Heart right ventricle (tissue), 16 donors: ENCODE measurements around the gene TSTD2. TPM values are rescaled to one million over a fixed set of nuclear protein-coding genes. Genes with fewer than 3 reads are reported as not detected.
A peak's percentile ranks its signal among the peaks of the same experiment; 100 is the strongest.

ENCODE experiments used
- ATAC-seq, 8 donors: fragments of 200-7000 bp; cut with Tn5 transposase; one replicate each; pipeline ENCODE4 v1.9.1; 2020; ENCODE audit warnings: mild to moderate bottlenecking in 8 of 8, moderate library complexity in 8 of 8, moderate number of reproducible peaks in 1 of 8
- DNase-seq, 2 donors: peaks; one replicate each; pipeline ENCODE4 v3.0.0-alpha.2; 2020
- H3K27ac ChIP-seq, 10 donors: fragments of 200-600 bp; sonication (generic) in 2 of 10; one replicate each; pipeline versions ENCODE4 v1.5.0 to v1.8.0; 2020 to 2022; ENCODE audit warnings: mild to moderate bottlenecking in 3 of 10
- H3K27me3 ChIP-seq, 7 donors: fragments of 200-600 bp; one replicate each; pipeline ENCODE4 v1.8.0; 2021 to 2022; ENCODE audit warnings: mild to moderate bottlenecking in 2 of 7
- H3K36me3 ChIP-seq, 9 donors: fragments of 200-600 bp; sonication (generic) in 1 of 9; one replicate each; pipeline versions ENCODE4 v1.5.0 to v1.8.0; 2020 to 2022; ENCODE audit warnings: mild to moderate bottlenecking in 2 of 9
- H3K4me1 ChIP-seq, 9 donors: fragments of 200-600 bp; sonication (generic) in 1 of 9; one replicate each; pipeline versions ENCODE4 v1.5.0 to v1.8.0; 2020 to 2022; ENCODE audit warnings: mild to moderate bottlenecking in 4 of 9
- H3K4me3 ChIP-seq, 10 donors: fragments of 200-600 bp; sonication (generic) in 2 of 10; one replicate each; pipeline versions ENCODE4 v1.5.0 to v1.8.0; 2020 to 2022; ENCODE audit warnings: mild to moderate bottlenecking in 7 of 10, moderate library complexity in 2 of 10
- H3K9me3 ChIP-seq, 11 donors: fragments of 200-600 bp in 10 of 11; sonication (generic) in 2 of 11; one replicate each; pipeline versions ENCODE4 v1.5.0 to v1.8.0; 2013 to 2022; ENCODE audit warnings: mild to moderate bottlenecking in 2 of 11, control low read depth in 1 of 11, moderate library complexity in 1 of 11
- WGBS, 2 donors: extraction: QIAGEN DNeasy Blood & Tissue Kit; methylation state at CpG; one replicate each; pipeline ENCODE4 v1.1.7; 2013; ENCODE audit warnings: inconsistent platforms in 1 of 2; 5-methylcytosine and 5-hydroxymethylcytosine counted together
- intact Hi-C, 10 donors: fragments of 100-400 bp; cut with DNase I; formaldehyde crosslinking; loops; one replicate each; pipeline versions ENCODE4 v1.11.1 to v1.14.2; 2022
- polyA plus RNA-seq, 2 donors: library from polyadenylated mRNA; stranded (reverse); fragments of 200-250 nt; gene quantifications; one replicate each; pipeline ENCODE4 v1.2.3, GENCODE V29; 2013
- total RNA-seq, 10 donors: library from RNA; stranded (reverse); fragmentation: NEBNext Ultra II Directional in 3 of 10; extraction: Animal tissue kit (Norgen Biotek cat#: 25700) in 3 of 10; gene quantifications; one replicate each; pipeline versions ENCODE4 v1.2.1 to v1.2.4, GENCODE V29; 2021 to 2023
- TF ChIP-seq, protein P1 (sequence below), 9 donors: fragments of 200-600 bp; sonication (generic) in 2 of 9; IDR thresholded peaks; one replicate each; pipeline versions ENCODE4 v1.5.0 to v1.8.0; 2021 to 2022; ENCODE audit warnings: antibody characterized with exemption in 9 of 9, mild to moderate bottlenecking in 5 of 9, moderate library complexity in 1 of 9
- donor health status: Arrhythmogenic right ventricular cardiomyopathy.
- donor health status: ischemic (EF 13 %, LVEDD 7.1; RV severe dilation, severe dysfunction).
- donor health status: healthy with polysubstance abuse.
- donor health status: DM: no; HTN: yes; CAD: no.
- donor health status: DM: no; HTN: no; CAD: no.
- donor health status: ischemic (EF 25% LVEDD 6.9; RV normal size, moderate dysfunction).
- donor health status: ischemic (EF 25% LVEDD 5.7; RV mildly dilated, moderate dysfunction).
- donor health status: healthy.
- donor health status: DM: yes; HTN: yes; CAD: no.
- donor health status: Ischemic cardiomyopathy.
- donor health status: ischemic (EF 35%, LVEDD 5.7; RV mildly dilated, moderate dysfunction).
- donor health status: nonischemic (EF 11% LVEDD 7.7; RV severe dilation, severe dysfunction).
- donor health status: DM: yes; HTN: yes; CAD: no.
- donor health status: PGD.
- donor health status: ischemic (EF 29% LVEDD 5.4; RV normal size, mild dysfunction).
- donor health status: nonischemic (EF 23%, LVEDD 6.1; RV moderate dilation, normal function).

TSTD2 gene
- total and polyA plus RNA-seq, 12 donors: 8.5 to 29.4 (median 22.8) TPM

DNA sequence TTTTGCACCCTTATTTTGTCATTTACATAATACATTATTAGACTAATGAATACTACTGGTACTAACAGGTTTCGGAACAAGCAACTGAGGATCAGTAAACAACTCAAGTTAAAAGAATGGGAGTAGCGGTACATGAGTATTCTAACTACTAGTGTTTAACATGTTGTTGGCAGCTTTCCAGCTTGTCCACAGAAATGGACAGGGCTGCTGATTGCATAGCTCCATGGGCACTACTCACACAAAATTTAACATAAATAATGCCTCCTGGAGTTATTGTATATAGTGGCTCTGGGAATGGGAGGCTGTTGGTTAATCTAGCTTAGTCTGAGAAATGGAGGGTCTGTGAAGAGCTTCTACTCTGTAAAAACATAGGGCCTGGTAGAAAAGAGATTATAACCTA, 7.2 kb upstream of the TSTD2 start:
- Histone ChIP-seq H3K9me3 (no peaks in the 10 kb centered on the region), H3K27me3 (no peaks in the 10 kb centered on the region), H3K36me3 (peaks cover 0 to 57% (median 17%) of the 10 kb centered on the region in 9 donors), H3K27ac (no peak overlapping the region), H3K4me3 (no peak overlapping the region), H3K4me1 (peaks cover 2 to 52% (median 40%) of the 10 kb centered on the region in 9 donors)
- ATAC-seq (no peak), DNase-seq (no peak)
- TF ChIP-seq, protein P1, sequence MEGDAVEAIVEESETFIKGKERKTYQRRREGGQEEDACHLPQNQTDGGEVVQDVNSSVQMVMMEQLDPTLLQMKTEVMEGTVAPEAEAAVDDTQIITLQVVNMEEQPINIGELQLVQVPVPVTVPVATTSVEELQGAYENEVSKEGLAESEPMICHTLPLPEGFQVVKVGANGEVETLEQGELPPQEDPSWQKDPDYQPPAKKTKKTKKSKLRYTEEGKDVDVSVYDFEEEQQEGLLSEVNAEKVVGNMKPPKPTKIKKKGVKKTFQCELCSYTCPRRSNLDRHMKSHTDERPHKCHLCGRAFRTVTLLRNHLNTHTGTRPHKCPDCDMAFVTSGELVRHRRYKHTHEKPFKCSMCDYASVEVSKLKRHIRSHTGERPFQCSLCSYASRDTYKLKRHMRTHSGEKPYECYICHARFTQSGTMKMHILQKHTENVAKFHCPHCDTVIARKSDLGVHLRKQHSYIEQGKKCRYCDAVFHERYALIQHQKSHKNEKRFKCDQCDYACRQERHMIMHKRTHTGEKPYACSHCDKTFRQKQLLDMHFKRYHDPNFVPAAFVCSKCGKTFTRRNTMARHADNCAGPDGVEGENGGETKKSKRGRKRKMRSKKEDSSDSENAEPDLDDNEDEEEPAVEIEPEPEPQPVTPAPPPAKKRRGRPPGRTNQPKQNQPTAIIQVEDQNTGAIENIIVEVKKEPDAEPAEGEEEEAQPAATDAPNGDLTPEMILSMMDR (IDR thresholded peaks at IDR 0.05): no peak
- intact Hi-C loops: loop anchor here in 1 of 10 donors (5.0 kb wide), 1 partner anchor 47 kb away; no protein-coding TSS in a partner anchor
- WGBS, 2 donors: 69 to 73% methylated on average over 2 of the region's 2 CpGs

DNA sequence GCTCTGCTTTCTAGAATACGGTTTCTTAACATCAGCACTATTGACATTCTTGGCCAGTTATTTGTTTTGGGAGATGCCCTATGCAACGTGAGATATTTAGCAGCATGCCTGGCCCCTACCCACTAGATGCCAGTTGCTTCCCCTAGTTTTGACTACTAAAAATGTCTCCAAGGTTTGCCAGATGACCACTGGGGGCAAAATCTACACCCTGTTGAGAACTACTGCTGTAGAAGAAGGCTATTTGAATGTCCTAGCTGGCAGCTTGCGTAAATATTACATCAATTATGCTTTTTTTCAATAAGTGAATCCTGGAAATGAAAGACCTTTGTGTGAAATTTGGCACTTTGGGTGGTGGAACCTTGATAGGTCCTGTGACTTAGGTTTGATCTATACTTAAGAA, 5.5 kb upstream of the TSTD2 start:
- no peaks in the 10 kb centered on the region for H3K27me3 ChIP-seq
- 57 to 62% methylated on average over 3 of the region's 3 CpGs for WGBS, 2 donors
- DNase-seq: no peak
- TF ChIP-seq, protein P1 (IDR thresholded peaks at IDR 0.05): no peak
- ATAC-seq: no peak
- no peak overlapping the region for H3K4me3 ChIP-seq
- intact Hi-C loops: loop anchor here in 2 of 10 donors (5.0 to 10.0 kb wide), 2 partner anchors 49 to 626 kb away; no protein-coding TSS in a partner anchor
- H3K4me1 ChIP-seq: peaks cover 2 to 65% (median 52%) of the 10 kb centered on the region in 9 donors
- no peak overlapping the region for H3K27ac ChIP-seq
- H3K36me3 ChIP-seq: peaks cover 0 to 40% (median 11%) of the 10 kb centered on the region in 9 donors
- H3K9me3 ChIP-seq: no peaks in the 10 kb centered on the region

DNA sequence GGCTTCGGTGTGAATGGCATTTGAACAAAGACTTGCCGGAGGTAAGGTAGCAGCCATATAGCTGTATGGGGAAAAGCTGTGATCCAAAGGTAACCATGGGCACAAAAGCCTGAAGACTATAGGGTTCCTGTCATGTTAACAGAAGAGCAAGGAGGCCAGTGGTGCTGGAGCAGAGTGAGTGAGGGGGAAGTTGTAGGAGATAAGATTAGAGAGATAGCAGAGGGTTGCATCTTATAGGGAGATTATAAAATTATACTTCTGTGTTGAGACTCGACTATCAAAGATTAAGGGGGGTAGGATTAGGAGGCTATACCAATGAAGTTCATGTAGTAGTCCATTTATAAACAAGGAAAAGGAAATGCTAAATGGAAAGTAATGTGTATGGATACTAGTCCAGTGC, 3.7 kb upstream of the TSTD2 start:
- 58 to 63% methylated on average over 3 of the region's 3 CpGs for WGBS, 2 donors
- Histone ChIP-seq H3K36me3 (peaks cover 0 to 22% (median 4%) of the 10 kb centered on the region in 9 donors), H3K4me3 (no peak overlapping the region), H3K4me1 (peaks cover 2 to 71% (median 58%) of the 10 kb centered on the region in 9 donors), H3K27ac (no peak overlapping the region), H3K27me3 (no peaks in the 10 kb centered on the region), H3K9me3 (no peaks in the 10 kb centered on the region)
- no peak for ATAC-seq
- DNase-seq: no peak
- intact Hi-C loops: loop anchor here in 2 of 10 donors (5.0 to 10.0 kb wide), 2 partner anchors 50 to 628 kb away; no protein-coding TSS in a partner anchor
- TF ChIP-seq, protein P1 (IDR thresholded peaks at IDR 0.05): no peak

DNA sequence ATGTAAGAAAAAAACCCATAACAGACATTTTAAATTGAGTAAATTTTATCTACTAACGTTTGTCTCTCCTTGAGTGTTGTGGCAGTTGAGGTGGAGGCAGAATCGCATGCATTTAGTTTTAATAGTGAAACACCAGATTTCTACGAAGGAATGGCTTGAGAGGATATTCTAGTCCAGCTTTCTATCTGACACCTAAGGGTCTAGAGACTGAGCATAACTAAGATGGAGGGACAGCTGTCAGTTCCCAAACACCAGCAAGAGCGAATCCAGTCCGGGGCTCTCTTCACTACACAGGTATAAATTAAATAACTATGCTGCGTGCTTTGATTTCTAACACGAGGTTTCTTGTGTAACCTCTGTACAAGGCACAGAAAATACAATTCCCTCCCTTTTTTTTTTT, 1.9 kb upstream of the TSTD2 start:
- peaks cover 2 to 74% (median 63%) of the 10 kb centered on the region in 9 donors for H3K4me1 ChIP-seq
- WGBS, 2 donors: 76% methylated on average over 7 of the region's 7 CpGs
- intact Hi-C loops: loop anchor here in 2 of 10 donors (5.0 to 10.0 kb wide), 2 partner anchors 52 to 630 kb away; no protein-coding TSS in a partner anchor

More for the DNA sequence above, 1.9 kb upstream of the TSTD2 start:
- peaks cover 0 to 7% (median 0%) of the 10 kb centered on the region in 9 donors for H3K36me3 ChIP-seq
- ATAC-seq: no peak
- H3K4me3 ChIP-seq: peak overlapping the region in 8 of 10 donors; percentile 49 to 98 (median 93)
- no peak for DNase-seq
- no peaks in the 10 kb centered on the region for H3K9me3 ChIP-seq
- TF ChIP-seq, protein P1 (IDR thresholded peaks at IDR 0.05): no peak
- H3K27me3 ChIP-seq: no peaks in the 10 kb centered on the region
- H3K27ac ChIP-seq: peak overlapping the region in 2 of 10 donors; percentile 95 to 96
